NCI-H128 (cell line): Measurements from ENCODE around the gene MAVS.
"Not testable (repeated sequence)": the region's sequence is repeated elsewhere in the genome, so short reads cannot be mapped to it uniquely, and the experiment has no call there.

Source experiments
- DNase-seq: peaks from one replicate; lab custom pipeline; 2025; ENCODE audit not compliant: unreplicated experiment; lab: John Stamatoyannopoulos, UW

MAVS gene

GRCh38 chr20:3885715-3886114 is 39.1 kb downstream of the MAVS start:
- no peak for DNase-seq

- DNase-seq, result no peak
These were observed 41.4 kb downstream of the MAVS start for GRCh38 chr20:3887876-3888620.

GRCh38 chr20:3888622-3889488 is 42.2 kb downstream of the MAVS start, which contains the start of gene PANK2:
TSS of gene PANK2 (plus strand) at chr20:3889387.
- peak; percentile 97 for DNase-seq

- DNase-seq, result no peak
These were observed 43.1 kb downstream of the MAVS start for GRCh38 chr20:3889489-3890397.

GRCh38 chr20:3890398-3890751 is 43.7 kb downstream of the MAVS start:
- no peak for DNase-seq

- DNase-seq, result no peak
These were observed 44.6 kb downstream of the MAVS start for GRCh38 chr20:3890999-3891929.

GRCh38 chr20:3894796-3895195 is 48.2 kb downstream of the MAVS start:
- DNase-seq, result no peak

GRCh38 chr20:3896302-3896701 is 49.7 kb downstream of the MAVS start:
- DNase-seq, result no peak

- no peak for DNase-seq
These were observed 50.4 kb downstream of the MAVS start for GRCh38 chr20:3896853-3897583.

- DNase-seq, result not testable (repeated sequence)
These were observed 51.5 kb downstream of the MAVS start for GRCh38 chr20:3898181-3898580.

GRCh38 chr20:3898639-3899038 is 52.0 kb downstream of the MAVS start:
- no peak for DNase-seq

- no peak for DNase-seq
These were observed 53.6 kb downstream of the MAVS start for GRCh38 chr20:3900187-3900604.

GRCh38 chr20:3901028-3901705 is 54.5 kb downstream of the MAVS start:
- DNase-seq, result no peak

GRCh38 chr20:3901706-3902440 is 55.2 kb downstream of the MAVS start:
- DNase-seq, result no peak

- DNase-seq, result no peak
These were observed 55.8 kb downstream of the MAVS start for GRCh38 chr20:3902446-3902845.

GRCh38 chr20:3904224-3904623 is 57.6 kb downstream of the MAVS start:
- DNase-seq, result no peak

- no peak for DNase-seq
These were observed 58.2 kb downstream of the MAVS start for GRCh38 chr20:3904857-3905256.
